ENCODE data around the gene FBXL19.

DNA sequence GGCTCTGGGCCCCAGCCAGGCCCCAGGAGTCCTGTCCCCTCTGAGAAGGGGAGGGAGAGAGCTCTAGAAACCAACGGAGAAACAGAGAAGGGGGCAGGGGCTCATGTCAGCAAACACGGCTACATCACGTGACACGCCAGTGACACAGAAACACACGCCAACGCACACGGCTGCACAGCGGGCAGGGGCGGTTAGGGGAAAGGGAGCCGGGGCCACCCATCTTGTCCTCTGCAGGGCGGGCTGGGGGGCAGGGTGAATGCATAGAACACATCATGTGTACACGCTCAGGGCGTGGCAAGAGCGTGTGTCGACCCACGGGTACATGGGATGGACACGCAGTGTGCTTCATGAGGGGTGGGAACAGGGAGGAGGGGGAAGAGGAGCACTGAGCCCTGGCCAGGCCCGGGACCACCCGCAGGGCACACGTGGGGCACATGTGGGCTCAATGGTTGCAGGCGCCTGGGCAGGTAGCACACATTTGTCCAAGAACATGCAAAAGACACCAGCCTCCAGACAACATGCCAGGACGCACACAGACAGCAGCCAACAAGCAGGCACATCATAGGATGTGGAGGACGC is 66.2 kb downstream of the FBXL19 start:
- TF ChIP-seq POLR2AphosphoS5 (IDR thresholded peaks at IDR 0.05; ENCODE audit: low read depth, low read length) (no peak), POLR2A (IDR thresholded peaks at IDR 0.05; ENCODE audit: low read depth, low read length) (no peak)
